Superior temporal gyrus (tissue), 1 donor: ENCODE data around the gene CSGALNACT2.
"Not testable (repeated sequence)": the region's sequence is repeated elsewhere in the genome, so short reads cannot be mapped to it uniquely, and the experiment has no call there.

Source experiments
- DNase-seq: peaks from one replicate; pipeline ENCODE4 v3.0.0-alpha.2; 2016; ENCODE audit errors: extremely low spot score

Gene CSGALNACT2

GRCh38 chr10:43215758-43216455 is 77.7 kb downstream of the CSGALNACT2 start:
- peak; percentile 20 for DNase-seq

GRCh38 chr10:43216931-43217562 is 78.8 kb downstream of the CSGALNACT2 start:
- no peak for DNase-seq

DNA sequence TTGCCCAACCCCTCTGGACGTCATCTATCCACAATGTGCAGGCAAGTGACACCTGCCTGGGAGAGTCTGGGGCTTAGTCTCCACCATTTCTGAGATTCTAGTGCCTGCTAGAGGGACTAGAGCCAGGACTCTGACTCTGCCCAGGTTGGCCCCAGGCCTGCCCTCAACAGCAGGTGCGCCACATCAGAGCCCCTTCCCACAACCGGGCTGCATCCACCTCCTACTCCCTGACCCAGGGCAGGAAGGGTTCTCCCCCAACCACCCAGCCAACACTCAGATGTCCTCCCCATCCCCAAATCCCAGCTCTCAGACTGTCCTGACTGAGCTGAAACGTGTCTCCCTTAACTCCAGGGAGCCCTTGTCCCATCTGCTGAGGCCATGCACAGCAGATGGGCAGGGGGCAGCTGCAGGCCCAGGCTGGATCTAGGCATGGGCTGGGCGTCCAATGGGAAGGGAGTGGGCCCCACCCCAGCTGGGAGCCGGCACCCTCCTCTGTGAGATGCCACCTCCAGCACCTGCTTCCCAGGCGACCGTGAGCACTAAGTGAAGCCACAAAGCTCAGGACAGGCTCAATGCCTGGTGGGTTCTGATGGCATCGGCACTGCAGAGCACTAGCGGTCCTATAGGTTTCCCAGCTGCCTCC is 79.4 kb downstream of the CSGALNACT2 start:
- no peak for DNase-seq

GRCh38 chr10:43218206-43218950 is 80.1 kb downstream of the CSGALNACT2 start:
- DNase-seq: peak; percentile 55

- no peak for DNase-seq
These were observed 80.9 kb downstream of the CSGALNACT2 start for GRCh38 chr10:43218951-43219837.

- no peak for DNase-seq
These were observed 81.6 kb downstream of the CSGALNACT2 start for GRCh38 chr10:43219848-43220247.

DNA sequence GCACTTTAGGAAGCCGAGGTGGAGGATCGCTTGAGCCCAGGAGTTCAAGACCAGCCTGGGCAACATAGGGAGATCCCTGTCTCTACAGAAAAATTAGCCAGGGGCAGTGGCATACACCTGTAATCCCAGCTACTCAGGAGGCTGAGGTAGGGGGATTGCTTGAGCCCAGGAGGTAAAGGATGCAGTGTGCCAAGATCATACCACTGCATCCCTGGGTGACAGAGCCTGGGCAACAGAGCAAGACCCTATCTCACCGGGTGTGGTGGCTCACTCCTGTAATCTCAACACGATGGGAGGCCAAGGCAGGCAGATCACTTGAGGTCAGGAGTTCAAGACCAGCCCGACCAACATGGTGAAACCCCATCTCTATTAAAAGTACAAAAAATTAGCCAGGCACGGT is 82.0 kb downstream of the CSGALNACT2 start:
- DNase-seq: not testable (repeated sequence)

GRCh38 chr10:43220657-43221418 is 82.6 kb downstream of the CSGALNACT2 start:
- DNase-seq: no peak

GRCh38 chr10:43221419-43222209 is 83.4 kb downstream of the CSGALNACT2 start:
- no peak for DNase-seq

- no peak for DNase-seq
These were observed 84.0 kb downstream of the CSGALNACT2 start for GRCh38 chr10:43222210-43222720.

- no peak for DNase-seq
These were observed 84.8 kb downstream of the CSGALNACT2 start for GRCh38 chr10:43223056-43223455.

GRCh38 chr10:43224321-43224720 is 86.1 kb downstream of the CSGALNACT2 start:
- DNase-seq: no peak

DNA sequence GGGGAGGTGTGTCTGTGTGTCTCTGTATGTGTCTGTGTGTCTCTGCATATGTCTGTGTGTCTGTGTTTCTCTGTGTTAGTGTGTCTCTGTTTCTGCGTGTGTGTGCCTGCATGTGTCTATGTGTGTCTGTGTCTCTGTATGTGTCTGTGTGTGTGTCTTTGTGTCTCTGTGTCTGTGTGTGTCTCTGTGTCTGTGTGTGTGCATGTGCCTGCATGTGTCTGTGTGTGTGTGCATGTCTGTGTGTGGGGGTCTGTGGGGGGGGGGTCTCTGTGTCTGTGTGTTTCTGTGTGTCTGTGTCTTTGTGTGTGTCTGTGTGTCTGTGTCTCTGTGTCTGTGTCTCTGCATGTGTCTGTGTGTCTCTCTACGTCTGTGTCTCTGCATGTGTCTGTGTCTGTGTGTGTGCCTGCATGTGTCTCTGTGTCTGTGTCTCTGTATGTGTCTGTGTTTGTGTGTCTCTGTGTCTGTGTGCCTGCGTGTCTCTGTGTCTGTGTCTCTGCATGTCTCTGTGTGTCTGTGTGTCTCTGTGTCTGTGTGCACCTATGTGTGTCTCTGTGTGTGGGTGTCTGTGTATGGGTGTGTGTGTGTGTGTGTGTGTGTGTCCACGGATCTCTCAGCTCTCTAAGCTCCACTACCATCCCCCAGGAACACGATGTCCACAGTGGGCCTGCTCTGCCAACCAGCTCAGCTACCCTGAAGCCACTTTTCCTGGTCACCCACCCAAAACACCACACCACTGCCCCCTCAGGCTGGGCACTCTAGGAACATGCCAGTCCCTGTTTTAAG is 87.0 kb downstream of the CSGALNACT2 start:
- DNase-seq: no peak

DNA sequence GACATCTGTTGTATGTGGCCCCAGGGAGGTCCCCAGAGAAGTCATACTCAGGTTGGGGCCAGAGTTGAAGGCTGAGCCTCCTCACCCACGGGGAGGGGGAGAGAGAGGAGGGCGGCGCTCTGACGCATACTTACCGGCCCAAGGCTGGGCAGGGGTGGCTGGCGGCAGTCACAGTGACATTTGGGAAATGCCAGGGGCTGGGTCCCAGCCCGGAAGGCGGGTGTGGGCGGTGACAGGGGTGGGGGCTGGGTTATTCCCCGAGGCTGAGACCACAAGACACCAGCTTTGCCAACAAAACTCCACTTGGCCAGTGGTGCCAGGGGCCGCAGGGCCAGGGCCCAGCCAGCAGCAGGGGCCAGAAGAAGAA is 87.5 kb downstream of the CSGALNACT2 start:
- DNase-seq: no peak

GRCh38 chr10:43226441-43226840 is 88.2 kb downstream of the CSGALNACT2 start:
- no peak for DNase-seq

GRCh38 chr10:43226851-43227845 is 88.9 kb downstream of the CSGALNACT2 start:
- DNase-seq: no peak
